H1 (cell line): ENCODE data around the gene CEP95. TPM values are rescaled to one million over a fixed set of nuclear protein-coding genes. Genes with fewer than 3 reads are reported as not detected.

Source experiments
- CTCF ChIA-PET: fragments of 300-600 bp; sonication (Branson Sonifier 250); formaldehyde crosslinking; loops from one replicate; lab custom pipeline; 2021; ENCODE audit not compliant: partially characterized antibody; lab: Charles Lee
- POLR2A ChIA-PET: fragments of 300-600 bp; sonication (Branson Sonifier 250); formaldehyde crosslinking; loops from one replicate; lab custom pipeline; 2021; ENCODE audit warnings: inconsistent platforms; ENCODE audit not compliant: partially characterized antibody; lab: Charles Lee
- DNase-seq, 2 experiments: peaks; one replicate each; pipeline versions ENCODE4 v3.0.0 to v3.0.0-alpha.2; 2010 to 2022; ENCODE audit warnings: low spot score in 2 of 2, low read depth in 1 of 2, mixed read lengths in 1 of 2
- FAIRE-seq: peaks from 2 replicates; lab custom pipeline; 2011; peaks lifted over from hg19 to GRCh38; lab: Jason Lieb, UNC
- H2AFZ ChIP-seq: 2 replicates; pipeline ENCODE4 v1.8.1; 2012; ENCODE audit warnings: low read length, inconsistent platforms
- H2AK5ac ChIP-seq: 2 replicates; pipeline ENCODE4 v1.6.1; 2013; ENCODE audit warnings: low read depth, low read length
- H2BK120ac ChIP-seq: replicated peaks from 2 replicates; pipeline ENCODE3; 2013; ENCODE audit warnings: low read depth, low read length, inconsistent platforms
- H2BK12ac ChIP-seq: 2 replicates; pipeline ENCODE4 v1.6.1; 2013; ENCODE audit warnings: low read depth, low read length
- H2BK15ac ChIP-seq: 2 replicates; pipeline ENCODE4 v1.6.1; 2013; ENCODE audit warnings: low read length
- H2BK20ac ChIP-seq: 2 replicates; pipeline ENCODE4 v1.6.1; 2013; ENCODE audit warnings: low read length
- H2BK5ac ChIP-seq: 2 replicates; pipeline ENCODE4 v1.6.1; 2013; ENCODE audit warnings: low read depth, low read length
- H3K14ac ChIP-seq: 2 replicates; pipeline ENCODE4 v1.6.1; 2013; ENCODE audit warnings: inconsistent platforms; ENCODE audit not compliant: insufficient read length
- H3K18ac ChIP-seq: 2 replicates; pipeline ENCODE4 v1.6.1; 2013; ENCODE audit warnings: low read length; ENCODE audit errors: extremely low read depth
- H3K23ac ChIP-seq: 2 replicates; pipeline ENCODE4 v1.6.1; 2013; ENCODE audit warnings: inconsistent platforms; ENCODE audit not compliant: insufficient read length
- H3K23me2 ChIP-seq: 2 replicates; pipeline ENCODE4 v1.6.1; 2013; ENCODE audit warnings: low read depth, low read length
- H3K27ac ChIP-seq: 2 replicates; pipeline ENCODE4 v1.6.1; 2011; ENCODE audit warnings: low read depth, low read length, inconsistent platforms
- H3K27me3 ChIP-seq, 4 experiments: replicated peaks in 1 of 4; 1 replicate in 1 of 4; 2 replicates in 3 of 4; pipeline versions ENCODE4 v1.6.1 to v1.8.1; 2011 to 2013; ENCODE audit warnings: low read length in 3 of 4, mild to moderate bottlenecking in 3 of 4, inconsistent platforms in 2 of 4, mixed read lengths in 2 of 4, moderate library complexity in 1 of 4; ENCODE audit not compliant: control insufficient read depth in 3 of 4, insufficient read depth in 3 of 4; ENCODE audit errors: extremely low read depth in 1 of 4
- H3K36me3 ChIP-seq, 4 experiments: 2 replicates each; pipeline versions ENCODE4 v1.6.1 to v1.8.1; 2011 to 2013; ENCODE audit warnings: mild to moderate bottlenecking in 4 of 4, low read length in 3 of 4, moderate library complexity in 2 of 4, control low read depth in 1 of 4, inconsistent platforms in 1 of 4; ENCODE audit not compliant: insufficient read depth in 4 of 4, control insufficient read depth in 2 of 4
- H3K4ac ChIP-seq: replicated peaks from 2 replicates; pipeline ENCODE3; 2013; ENCODE audit warnings: low read length, low read depth, mixed read lengths, inconsistent platforms; ENCODE audit not compliant: insufficient read length
- H3K4me1 ChIP-seq, 4 experiments: replicated peaks in 1 of 4; 1 replicate in 1 of 4; 2 replicates in 3 of 4; pipeline versions ENCODE4 v1.6.1 to v1.8.1; 2011 to 2013; ENCODE audit warnings: low read length in 3 of 4, inconsistent platforms in 2 of 4, mixed read lengths in 1 of 4; ENCODE audit not compliant: insufficient read depth in 4 of 4, control insufficient read depth in 3 of 4
- H3K4me2 ChIP-seq, 2 experiments: 2 replicates each; pipeline versions ENCODE4 v1.6.1 to v1.8.1; 2011 to 2013; ENCODE audit warnings: low read depth in 2 of 2, low read length in 2 of 2, control low read depth in 1 of 2, inconsistent platforms in 1 of 2, mild to moderate bottlenecking in 1 of 2; ENCODE audit not compliant: insufficient read depth in 1 of 2
- H3K4me3 ChIP-seq, 4 experiments: fragments of 200-600, 300-600 bp in 1 of 4; sonication (generic), shearing (Covaris generic), sonication (Bioruptor Twin) in 1 of 4; 2 replicates each; pipeline versions ENCODE4 v1.5.1 to v1.8.1; 2011 to 2016; ENCODE audit warnings: low read length in 4 of 4, low read depth in 3 of 4, control low read depth in 2 of 4, inconsistent platforms in 2 of 4, mild to moderate bottlenecking in 2 of 4, mixed read lengths in 1 of 4, moderate library complexity in 1 of 4; ENCODE audit not compliant: insufficient read depth in 2 of 4; ENCODE audit errors: extremely low read depth in 1 of 4
- H3K56ac ChIP-seq: replicated peaks from 2 replicates; pipeline ENCODE3; 2013; ENCODE audit warnings: low read depth, mild to moderate bottlenecking, mixed read lengths, low read length, inconsistent platforms; ENCODE audit not compliant: insufficient read length
- H3K79me1 ChIP-seq: 2 replicates; pipeline ENCODE4 v1.6.1; 2013; ENCODE audit warnings: low read depth, low read length, control low read depth
- H3K79me2 ChIP-seq, 2 experiments: 2 replicates each; pipeline versions ENCODE4 v1.6.1 to v1.8.1; 2012 to 2013; ENCODE audit warnings: low read length in 2 of 2, mild to moderate bottlenecking in 2 of 2, inconsistent platforms in 1 of 2; ENCODE audit not compliant: insufficient read depth in 2 of 2, control insufficient read depth in 1 of 2
- H3K9ac ChIP-seq, 4 experiments: replicated peaks in 1 of 4; 1 replicate in 1 of 4; 2 replicates in 3 of 4; pipeline versions ENCODE4 v1.6.1 to v1.8.1; 2011 to 2013; ENCODE audit warnings: low read depth in 3 of 4, low read length in 3 of 4, control low read depth in 2 of 4, mild to moderate bottlenecking in 2 of 4, moderate library complexity in 2 of 4, inconsistent platforms in 1 of 4; ENCODE audit errors: extremely low read depth in 1 of 4
- H3K9me3 ChIP-seq, 2 experiments: 2 replicates each; pipeline versions ENCODE4 v1.6.1 to v1.8.1; 2012 to 2013; ENCODE audit warnings: mild to moderate bottlenecking in 2 of 2, moderate library complexity in 2 of 2, control low read depth in 1 of 2, inconsistent platforms in 1 of 2, low read depth in 1 of 2, low read length in 1 of 2, mixed read lengths in 1 of 2; ENCODE audit not compliant: insufficient read depth in 2 of 2
- H4K20me1 ChIP-seq, 2 experiments: replicated peaks in 1 of 2; 2 replicates each; pipeline versions ENCODE3 to v1.8.1; 2011 to 2013; ENCODE audit warnings: inconsistent platforms in 2 of 2, low read length in 2 of 2, mild to moderate bottlenecking in 1 of 2; ENCODE audit not compliant: insufficient read depth in 2 of 2, control insufficient read depth in 1 of 2
- H4K5ac ChIP-seq: 2 replicates; pipeline ENCODE4 v1.6.1; 2013; ENCODE audit warnings: low read length, low read depth, mixed read lengths, inconsistent platforms; ENCODE audit not compliant: insufficient read length
- H4K8ac ChIP-seq: 2 replicates; pipeline ENCODE4 v1.8.0; 2013; ENCODE audit warnings: mild to moderate bottlenecking, moderate library complexity, low read length, inconsistent platforms; ENCODE audit not compliant: insufficient read depth; ENCODE audit errors: extremely low read depth
- H4K91ac ChIP-seq: replicated peaks from 2 replicates; pipeline ENCODE3; 2013; ENCODE audit warnings: low read length, mixed read lengths, inconsistent platforms; ENCODE audit not compliant: insufficient read length
- JUND ChIP-seq: IDR thresholded peaks from 2 replicates; pipeline ENCODE4 v1.6.1; 2011; ENCODE audit warnings: mild to moderate bottlenecking, improper control_type of control experiment, low read length
- KDM1A ChIP-seq: fragments of 200-600, 300-600 bp; sonication (generic); IDR thresholded peaks from 2 replicates; pipeline ENCODE4 v1.7.1; 2016; ENCODE audit warnings: mild to moderate bottlenecking, low read length, borderline replicate concordance
- SIN3A ChIP-seq, 2 experiments: IDR thresholded peaks in 1 of 2; conservative IDR thresholded peaks in 1 of 2; 2 replicates each; pipeline ENCODE4 v1.6.1; 2011 to 2012; ENCODE audit warnings: low read length in 2 of 2, improper control_type of control experiment in 1 of 2, low read depth in 1 of 2, mild to moderate bottlenecking in 1 of 2
- SUZ12 ChIP-seq: fragments of 200-600 bp; sonication (generic); IDR thresholded peaks from 2 replicates; pipeline ENCODE4 v1.6.1; 2012; ENCODE audit warnings: mild to moderate bottlenecking, inconsistent platforms, low read length, moderate library complexity, mixed read lengths
- WGBS, 2 experiments: shearing (Covaris generic) in 1 of 2; methylation state at CpG; one replicate each; pipeline versions ENCODE4 v1.1.6 to v1.1.7; 2013 to 2015; ENCODE audit warnings: low lambda C conversion rate in 2 of 2, mixed read lengths in 2 of 2, inconsistent platforms in 1 of 2, low coverage in 1 of 2, missing lambda C conversion rate in 1 of 2; ENCODE audit not compliant: insufficient replicate concordance in 2 of 2, insufficient coverage in 1 of 2, insufficient read length in 1 of 2; ENCODE audit errors: extremely low coverage in 1 of 2, missing lambda C conversion rate in 1 of 2; 5-methylcytosine and 5-hydroxymethylcytosine counted together
- polyA plus RNA-seq, 7 experiments: library from polyadenylated mRNA; depleted of rRNA in 3 of 7; stranded (reverse) in 5 of 7; unstranded in 2 of 7; fragments of >200 nt in 5 of 7; fragments of 200-250 nt in 2 of 7; gene quantifications; 1 replicate in 5 of 7; 2 replicates in 1 of 7; 4 replicates in 1 of 7; pipeline versions ENCODE4 v1.2.1 to v1.2.3, GENCODE V29; 2011 to 2013; ENCODE audit warnings: missing spikeins in 2 of 7, mixed read lengths in 2 of 7
- total RNA-seq: library from RNA; stranded (reverse); fragmentation: NEBNext Ultra II Directional; extraction: Animal tissue kit (Norgen Biotek cat#: 25700); gene quantifications from 2 replicates; pipeline ENCODE4 v1.2.1, GENCODE V29; 2021
- TF ChIP-seq, protein P1 (sequence below): IDR thresholded peaks from 2 replicates; pipeline ENCODE4 v1.6.1; 2012; ENCODE audit warnings: low read length, inconsistent platforms

CEP95 gene
- total and polyA plus RNA-seq, 2 of the 8 experiments (the other 6 are each of a cell fraction or from before 2014, with no cell fraction given) = 22.3 to 51.5 TPM

DNA sequence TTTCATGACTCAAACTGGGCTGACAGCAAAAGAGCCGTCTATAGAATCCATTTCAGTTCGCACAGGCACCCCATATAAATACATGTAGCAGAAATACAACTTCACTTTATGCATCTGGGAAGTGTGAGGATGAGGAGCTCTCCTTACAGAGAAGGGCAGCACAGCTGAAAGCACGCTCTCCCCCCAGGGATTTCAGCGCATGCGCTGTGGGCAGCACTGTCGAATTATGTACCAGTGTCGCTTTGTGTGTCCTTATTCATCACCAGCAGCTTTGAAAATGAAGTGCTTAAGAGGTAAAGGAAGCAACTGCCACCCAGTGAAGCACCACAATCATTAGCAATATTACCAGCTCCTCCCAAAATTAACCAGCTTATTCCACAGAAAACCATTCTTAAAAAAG is 39.9 kb downstream of the CEP95 start:
- Histone ChIP-seq H2AFZ (no peak overlapping the region), H3K27ac (no peak overlapping the region), H2BK15ac (no peak overlapping the region), H3K56ac (no peak overlapping the region), H3K79me1 (no peaks in the 10 kb centered on the region), H2AK5ac (no peak overlapping the region), H4K8ac (no peak overlapping the region), H3K4me3 (no peak overlapping the region), H4K91ac (no peak overlapping the region), H3K36me3 (peaks cover 0 to 23% (median 0%) of the 10 kb centered on the region in 4 experiments; a peak in 1 of 8 replicates), H2BK5ac (no peak overlapping the region), H2BK20ac (no peak overlapping the region), H4K5ac (no peak overlapping the region), H3K4me1 (peaks cover 0 to 4% (median 0%) of the 10 kb centered on the region in 4 experiments; a peak in 2 of 7 replicates), H3K14ac (no peak overlapping the region), H3K4ac (no peak overlapping the region), H3K18ac (no peak overlapping the region), H2BK12ac (no peak overlapping the region), H3K4me2 (no peak overlapping the region), H3K9ac (no peak overlapping the region), H2BK120ac (no peak overlapping the region), H3K79me2 (no peaks in the 10 kb centered on the region), H3K23ac (no peak overlapping the region), H3K23me2 (no peaks in the 10 kb centered on the region), H4K20me1 (peaks cover 0 to 2% of the 10 kb centered on the region in 2 experiments), H3K27me3 (no peaks in the 10 kb centered on the region), H3K9me3 (no peaks in the 10 kb centered on the region)
- 91% methylated on average over 7 of the region's 7 CpGs; no CpG with 5 or more reads in 1 of the 2 experiments for WGBS, 2 experiments
- FAIRE-seq = no peak
- CTCF ChIA-PET = interaction anchor here (0.9 to 3.1 kb wide), 4 partner anchors 13 to 193 kb away, joined by 3 to 13 read pairs (median 4); no protein-coding TSS in a partner anchor
- TF ChIP-seq, protein P1, sequence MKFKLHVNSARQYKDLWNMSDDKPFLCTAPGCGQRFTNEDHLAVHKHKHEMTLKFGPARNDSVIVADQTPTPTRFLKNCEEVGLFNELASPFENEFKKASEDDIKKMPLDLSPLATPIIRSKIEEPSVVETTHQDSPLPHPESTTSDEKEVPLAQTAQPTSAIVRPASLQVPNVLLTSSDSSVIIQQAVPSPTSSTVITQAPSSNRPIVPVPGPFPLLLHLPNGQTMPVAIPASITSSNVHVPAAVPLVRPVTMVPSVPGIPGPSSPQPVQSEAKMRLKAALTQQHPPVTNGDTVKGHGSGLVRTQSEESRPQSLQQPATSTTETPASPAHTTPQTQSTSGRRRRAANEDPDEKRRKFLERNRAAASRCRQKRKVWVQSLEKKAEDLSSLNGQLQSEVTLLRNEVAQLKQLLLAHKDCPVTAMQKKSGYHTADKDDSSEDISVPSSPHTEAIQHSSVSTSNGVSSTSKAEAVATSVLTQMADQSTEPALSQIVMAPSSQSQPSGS = no peak
- TF ChIP-seq JUND (no peak), KDM1A (no peak), SIN3A (conservative IDR thresholded peaks at IDR 0.05 in 1 of 2, IDR thresholded peaks at IDR 0.05 in 1 of 2; ENCODE audit: low read depth in 1 of 2, low read length in 2 of 2) (no peak), SUZ12 (no peak)
- POLR2A ChIA-PET = interaction anchor here (1.0 to 2.9 kb wide), 3 partner anchors 8 to 48 kb away, joined by 5 to 22 read pairs (median 7); partner anchors contain the start of genes CEP95 and DDX5
- DNase-seq = no peak
